ENCODE data around the gene TRANK1. TPM values are rescaled to one million over a fixed set of nuclear protein-coding genes. Genes with fewer than 3 reads are reported as not detected.

Gene TRANK1
- total RNA-seq, 2 donors from 2014 or later = 54.0 to 144 TPM

GRCh38 chr3:36786921-36787890 is 157.6 kb downstream of the TRANK1 start:
- DNase-seq = no peak
- intact Hi-C loops (cut with DNase I, micrococcal nuclease) = no loop called here
- no peak for ATAC-seq

GRCh38 chr3:36784138-36784635 is 160.7 kb downstream of the TRANK1 start:
- intact Hi-C loops (cut with DNase I, micrococcal nuclease) = no loop called here
- no peak for DNase-seq
- ATAC-seq = no peak

- intact Hi-C loops (cut with DNase I, micrococcal nuclease) = no loop called here
- no peak for ATAC-seq
These were observed 167.2 kb downstream of the TRANK1 start for GRCh38 chr3:36777424-36778218.

More at GRCh38 chr3:36777424-36778218, 167.2 kb downstream of the TRANK1 start:
- no peak for DNase-seq

Other genes starting within 250 kb of the TRANK1 start
- gene DCLK3, start 180.5 kb downstream of the TRANK1 start, total RNA-seq = under 1 TPM; 0.11 to 0.46 TPM
- gene EPM2AIP1, start 48.1 kb upstream of the TRANK1 start, total RNA-seq = 10 to 100 TPM; 11.8 to 12.1 TPM
- gene MLH1, start 48.5 kb upstream of the TRANK1 start, total RNA-seq = 10 to 100 TPM; 17.3 TPM
- gene LRRFIP2, start 229.5 kb upstream of the TRANK1 start, total RNA-seq = 100 to 1,000 TPM; 108 to 120 TPM